Uterus (tissue), 2 donors: ENCODE data around the gene CYYR1.

Experiments used
- CTCF ChIP-seq, 4 experiments: fragments of 200-600 bp in 2 of 4; fragments of 450-650 bp in 2 of 4; sonication (generic) in 2 of 4; IDR thresholded peaks; one replicate each; pipeline ENCODE4 v1.5.1; 2016 to 2019; ENCODE audit warnings: antibody characterized with exemption in 4 of 4, mild to moderate bottlenecking in 2 of 4, moderate library complexity in 1 of 4
- POLR2A ChIP-seq, 2 donors: fragments of 450-650 bp; IDR thresholded peaks; one replicate each; pipeline ENCODE4 v1.6.1; 2016; ENCODE audit warnings: antibody characterized with exemption in 2 of 2, mild to moderate bottlenecking in 1 of 2, moderate library complexity in 1 of 2

GRCh38 chr21:26423511-26423910, 149.6 kb downstream of the CYYR1 start:
- TF ChIP-seq CTCF (IDR thresholded peaks at IDR 0.05) = no peak
- no peak for TF ChIP-seq POLR2A (IDR thresholded peaks at IDR 0.05)
